Spleen (tissue), 7 donors: ENCODE results near the gene FLYWCH1.

Experiments
- CTCF ChIP-seq, 11 experiments: fragments of 200-600 bp in 7 of 11; fragments of 450-650 bp in 4 of 11; sonication (generic) in 4 of 11; IDR thresholded peaks in 8 of 11; conservative IDR thresholded peaks in 3 of 11; 1 replicate in 7 of 11; 2 replicates in 4 of 11; pipeline versions ENCODE4 v1.4.0 to v1.8.0; 2016 to 2021; ENCODE audit warnings: antibody characterized with exemption in 11 of 11, inconsistent platforms in 4 of 11, mild to moderate bottlenecking in 1 of 11
- POLR2A ChIP-seq, 3 donors: fragments of 450-650 bp; IDR thresholded peaks; one replicate each; pipeline ENCODE4 v1.5.1; 2017; ENCODE audit warnings: antibody characterized with exemption in 3 of 3, mild to moderate bottlenecking in 1 of 3
- donor health status: DM: no; HTN: no; CAD: no; lungs with moderate emphysema.
- donor health status: DM: no; HTN: no; CAD: no.
- donor health status: DM: no; HTN: no; CAD: no.

GRCh38 chr16:2867987-2868789, 43.5 kb upstream of the FLYWCH1 start:
- peak; percentile 94 to 99 (median 98) for TF ChIP-seq CTCF (IDR thresholded peaks at IDR 0.05 in 8 of 11, conservative IDR thresholded peaks at IDR 0.05 in 3 of 11)
- no peak for TF ChIP-seq POLR2A (IDR thresholded peaks at IDR 0.05)
